GM06990 (cell line): ENCODE results near the gene SLN.
A peak's percentile ranks its signal among the peaks of the same experiment; 100 is the strongest.

Experiments used
- DNase-seq: peaks from one replicate; pipeline ENCODE4 v3.0.0-alpha.2; 2011; ENCODE audit not compliant: insufficient read length; ENCODE audit errors: extremely low read depth
- H3K27me3 ChIP-seq: replicated peaks from 2 replicates; pipeline ENCODE4 v1.6.0; 2011; ENCODE audit warnings: low read length; ENCODE audit not compliant: control insufficient read depth, insufficient read depth
- H3K36me3 ChIP-seq: 2 replicates; pipeline ENCODE4 v1.5.1; 2011; ENCODE audit warnings: low read length; ENCODE audit not compliant: control insufficient read depth, insufficient read depth
- H3K4me3 ChIP-seq: replicated peaks from 2 replicates; pipeline ENCODE4 v1.5.1; 2011; ENCODE audit warnings: low read depth, mild to moderate bottlenecking, control low read depth, low read length
- CTCF ChIP-seq: IDR thresholded peaks from 2 replicates; pipeline ENCODE4 v1.5.1; 2011; ENCODE audit warnings: low read length, control low read depth, mild to moderate bottlenecking, inconsistent platforms; ENCODE audit not compliant: insufficient read depth, poor library complexity, severe bottlenecking

Gene SLN

GRCh38 chr11:107741044-107741823, 29.4 kb upstream of the SLN start:
- Histone ChIP-seq H3K27me3 (no peaks in the 10 kb centered on the region), H3K36me3 (no peaks in the 10 kb centered on the region), H3K4me3 (no peak overlapping the region)
- peak; percentile 37 for DNase-seq
- peak; percentile 93 for TF ChIP-seq CTCF

GRCh38 chr11:107740271-107740670, 28.4 kb upstream of the SLN start:
- Histone ChIP-seq H3K27me3 (no peaks in the 10 kb centered on the region), H3K4me3 (no peak overlapping the region), H3K36me3 (no peaks in the 10 kb centered on the region)
- no peak for DNase-seq
- TF ChIP-seq CTCF = no peak

- no peak for TF ChIP-seq CTCF
These were observed 24.7 kb upstream of the SLN start for GRCh38 chr11:107736546-107736945.

GRCh38 chr11:107733518-107733917, 21.7 kb upstream of the SLN start:
- Histone ChIP-seq H3K36me3 (no peaks in the 10 kb centered on the region), H3K4me3 (no peak overlapping the region), H3K27me3 (no peaks in the 10 kb centered on the region)
- TF ChIP-seq CTCF = no peak
- no peak for DNase-seq

More at GRCh38 chr11:107736546-107736945, 24.7 kb upstream of the SLN start:
- no peak for DNase-seq
- Histone ChIP-seq H3K4me3 (no peak overlapping the region), H3K27me3 (no peaks in the 10 kb centered on the region), H3K36me3 (no peaks in the 10 kb centered on the region)

GRCh38 chr11:107732689-107733051, 20.8 kb upstream of the SLN start:
- no peak for DNase-seq
- H3K36me3 ChIP-seq = no peaks in the 10 kb centered on the region
- H3K27me3 ChIP-seq = no peaks in the 10 kb centered on the region
- peak overlapping the region; percentile 40 for H3K4me3 ChIP-seq
- TF ChIP-seq CTCF = no peak
